CD14-positive monocyte (primary cell): ENCODE data around the gene PLOD3. TPM values are rescaled to one million over a fixed set of nuclear protein-coding genes. Genes with fewer than 3 reads are reported as not detected.
"Not testable (repeated sequence)": the region's sequence is repeated elsewhere in the genome, so short reads cannot be mapped to it uniquely, and the experiment has no call there.

Experiments
- DNase-seq, 3 donors: peaks; one replicate each; pipeline ENCODE4 v3.0.0-alpha.2; 2011 to 2022
- H2AFZ ChIP-seq: 2 replicates; pipeline ENCODE4 v1.6.0; 2012; ENCODE audit warnings: mild to moderate bottlenecking, low read depth, low read length, inconsistent platforms; ENCODE audit not compliant: insufficient read depth, poor library complexity, severe bottlenecking
- H3K27ac ChIP-seq, 2 donors: 1 replicate in 1 of 2; 2 replicates in 1 of 2; pipeline ENCODE4 v1.5.1; 2012 to 2013; ENCODE audit warnings: low read length in 2 of 2, control low read depth in 1 of 2, inconsistent platforms in 1 of 2, low read depth in 1 of 2, mild to moderate bottlenecking in 1 of 2
- H3K27me3 ChIP-seq, 2 donors: one replicate each; pipeline versions ENCODE4 v1.6.0 to v1.6.1; 2011 to 2013; ENCODE audit warnings: low read length in 2 of 2; ENCODE audit not compliant: control insufficient read depth in 2 of 2, insufficient read depth in 2 of 2
- H3K36me3 ChIP-seq, 2 donors: replicated peaks in 1 of 2; 1 replicate in 1 of 2; 2 replicates in 1 of 2; pipeline versions ENCODE4 v1.5.1 to v1.6.1; 2012 to 2013; ENCODE audit warnings: low read length in 2 of 2, control low read depth in 1 of 2, inconsistent platforms in 1 of 2, mild to moderate bottlenecking in 1 of 2; ENCODE audit not compliant: insufficient read depth in 2 of 2, control insufficient read depth in 1 of 2
- H3K4me1 ChIP-seq, 2 donors: 1 replicate in 1 of 2; 2 replicates in 1 of 2; pipeline versions ENCODE4 v1.5.1 to v1.6.1; 2012 to 2013; ENCODE audit warnings: low read length in 2 of 2, control low read depth in 1 of 2, inconsistent platforms in 1 of 2, mild to moderate bottlenecking in 1 of 2, moderate library complexity in 1 of 2; ENCODE audit not compliant: insufficient read depth in 2 of 2, control insufficient read depth in 1 of 2
- H3K4me2 ChIP-seq: replicated peaks from 2 replicates; pipeline ENCODE3; 2012; ENCODE audit warnings: low read length, moderate library complexity, mild to moderate bottlenecking; ENCODE audit not compliant: poor library complexity, severe bottlenecking; ENCODE audit errors: extremely low read depth
- H3K4me3 ChIP-seq, 3 experiments: fragments of 200-600 bp in 1 of 3; sonication (generic) in 1 of 3; replicated peaks in 1 of 3; 1 replicate in 2 of 3; 2 replicates in 1 of 3; pipeline ENCODE4 v1.5.1; 2011 to 2013; ENCODE audit warnings: low read length in 3 of 3, mild to moderate bottlenecking in 3 of 3, control low read depth in 2 of 3, low read depth in 2 of 3, inconsistent platforms in 1 of 3, moderate library complexity in 1 of 3
- H3K79me2 ChIP-seq: 2 replicates; pipeline ENCODE4 v1.6.0; 2012; ENCODE audit warnings: mild to moderate bottlenecking, control low read depth, inconsistent platforms, low read length, moderate library complexity; ENCODE audit not compliant: insufficient read depth
- H3K9ac ChIP-seq: 2 replicates; pipeline ENCODE4 v1.6.0; 2017; ENCODE audit warnings: low read length, mild to moderate bottlenecking; ENCODE audit not compliant: insufficient read depth, poor library complexity, severe bottlenecking
- H3K9me3 ChIP-seq, 2 donors: replicated peaks in 1 of 2; 1 replicate in 1 of 2; 2 replicates in 1 of 2; pipeline versions ENCODE4 v1.5.1 to v1.6.1; 2012 to 2013; ENCODE audit warnings: low read length in 2 of 2, control low read depth in 1 of 2; ENCODE audit not compliant: control insufficient read depth in 1 of 2, insufficient read depth in 1 of 2
- H4K20me1 ChIP-seq: 2 replicates; pipeline ENCODE4 v1.6.0; 2012; ENCODE audit warnings: mild to moderate bottlenecking, low read length, control low read depth, moderate library complexity; ENCODE audit not compliant: insufficient read depth
- H3K27ac Mint-ChIP-seq, 7 donors: one replicate each; pipeline ENCODE4 v1.8.0; 2020; ENCODE audit warnings: mild to moderate bottlenecking in 7 of 7, mixed read lengths in 7 of 7, moderate library complexity in 6 of 7, inconsistent platforms in 2 of 7
- H3K27me3 Mint-ChIP-seq, 3 donors: one replicate each; pipeline ENCODE4 v1.8.0; 2021 to 2022; ENCODE audit warnings: low read depth in 3 of 3, mild to moderate bottlenecking in 3 of 3, mixed read lengths in 3 of 3, moderate library complexity in 3 of 3, inconsistent platforms in 1 of 3
- H3K36me3 Mint-ChIP-seq, 2 donors: one replicate each; pipeline ENCODE4 v1.8.0; 2020; ENCODE audit warnings: mixed read lengths in 2 of 2, inconsistent platforms in 1 of 2, mild to moderate bottlenecking in 1 of 2
- H3K4me1 Mint-ChIP-seq: one replicate; pipeline ENCODE4 v1.8.0; 2020; ENCODE audit warnings: mild to moderate bottlenecking, mixed read lengths
- H3K4me3 Mint-ChIP-seq, 2 donors: one replicate each; pipeline ENCODE4 v1.8.0; 2020; ENCODE audit warnings: mild to moderate bottlenecking in 2 of 2, mixed read lengths in 2 of 2, moderate library complexity in 1 of 2
- H3K9me3 Mint-ChIP-seq, 7 donors: one replicate each; pipeline ENCODE4 v1.8.0; 2020 to 2022; ENCODE audit warnings: mixed read lengths in 7 of 7, mild to moderate bottlenecking in 6 of 7, moderate library complexity in 6 of 7, inconsistent platforms in 2 of 7
- CTCF ChIP-seq: fragments of 200-600 bp; IDR thresholded peaks from one replicate; pipeline ENCODE4 v1.8.0; 2022; ENCODE audit warnings: antibody characterized with exemption, mild to moderate bottlenecking
- whole genome bisulfite sequencing: methylation state at CpG from one replicate; pipeline ENCODE4 v1.1.5; 2013; ENCODE audit warnings: missing lambda C conversion rate; ENCODE audit not compliant: insufficient coverage; 5-methylcytosine and 5-hydroxymethylcytosine counted together
- intact Hi-C, 2 donors: fragments of 100-400 bp; cut with micrococcal nuclease; formaldehyde crosslinking; loops; one replicate each; pipeline versions ENCODE4 v1.15.0 to v1.15.1; 2023
- polyA plus RNA-seq, 3 donors: library from polyadenylated mRNA; depleted of rRNA in 1 of 3; unstranded in 2 of 3; stranded (reverse) in 1 of 3; fragments of 300-500 nt in 2 of 3; fragments of >200 nt in 1 of 3; fragmentation: Illumina TruSeq in 2 of 3; gene quantifications; 1 replicate in 2 of 3; 2 replicates in 1 of 3; pipeline ENCODE4 v1.2.3, GENCODE V29; 2012 to 2021

PLOD3 gene
- polyA plus RNA-seq, 3 donors: 26.9 to 70.1 (median 28.1) TPM

- WGBS: 81% methylated on average over 9 of the region's 19 CpGs
- H3K4me3 Mint-ChIP-seq: no peak overlapping the region
- intact Hi-C loops: no loop called here
Measured at GRCh38 chr7:101206665-101207042, 10.7 kb downstream of the PLOD3 start.

GRCh38 chr7:101205901-101206664 lies 11.3 kb downstream of the PLOD3 start:
- peak overlapping the region in 3 of 7 donors; percentile 37 to 69 (median 46) for H3K27ac Mint-ChIP-seq
- H3K4me3 Mint-ChIP-seq: no peak overlapping the region
- Histone ChIP-seq H2AFZ (no peak overlapping the region), H3K27ac (no peak overlapping the region), H3K4me3 (no peak overlapping the region), H3K36me3 (peaks cover 46 to 47% of the 10 kb centered on the region in 2 donors), H3K9ac (no peak overlapping the region), H4K20me1 (no peaks in the 10 kb centered on the region), H3K4me1 (peaks cover 30 to 36% of the 10 kb centered on the region in 2 donors), H3K27me3 (peaks cover 8 to 24% of the 10 kb centered on the region in 2 donors), H3K79me2 (no peaks in the 10 kb centered on the region), H3K4me2 (no peak overlapping the region), H3K9me3 (no peaks in the 10 kb centered on the region)
- TF ChIP-seq CTCF: no peak
- WGBS: 93% methylated on average over 23 of the region's 32 CpGs
- H3K9me3 Mint-ChIP-seq: peaks cover 0 to 6% (median 4%) of the 10 kb centered on the region in 7 donors
- peaks cover 25% of the 10 kb centered on the region for H3K4me1 Mint-ChIP-seq
- intact Hi-C loops: no loop called here
- DNase-seq: no peak
- H3K36me3 Mint-ChIP-seq: peaks cover 43 to 66% of the 10 kb centered on the region in 2 donors
- H3K27me3 Mint-ChIP-seq: peaks cover 24 to 26% (median 25%) of the 10 kb centered on the region in 3 donors

More at GRCh38 chr7:101206665-101207042, 10.7 kb downstream of the PLOD3 start:
- Histone ChIP-seq H3K27ac (no peak overlapping the region), H3K36me3 (peaks cover 52 to 53% of the 10 kb centered on the region in 2 donors), H3K4me1 (peaks cover 26 to 31% of the 10 kb centered on the region in 2 donors), H2AFZ (no peak overlapping the region), H3K4me3 (no peak overlapping the region), H3K4me2 (no peak overlapping the region), H3K27me3 (peaks cover 7 to 18% of the 10 kb centered on the region in 2 donors), H4K20me1 (no peaks in the 10 kb centered on the region), H3K79me2 (no peaks in the 10 kb centered on the region), H3K9me3 (no peaks in the 10 kb centered on the region), H3K9ac (no peak overlapping the region)
- DNase-seq: no peak
- Mint-ChIP-seq H3K36me3 (peaks cover 46 to 69% of the 10 kb centered on the region in 2 donors), H3K4me1 (peaks cover 20% of the 10 kb centered on the region), H3K9me3 (peaks cover 0 to 2% (median 0%) of the 10 kb centered on the region in 7 donors), H3K27me3 (peaks cover 19 to 20% (median 20%) of the 10 kb centered on the region in 3 donors), H3K27ac (no peak overlapping the region)
- TF ChIP-seq CTCF: no peak

GRCh38 chr7:101203740-101204738 lies 13.3 kb downstream of the PLOD3 start:
- H4K20me1 ChIP-seq, H3K79me2 ChIP-seq, intact Hi-C loops, H3K9me3 ChIP-seq, H3K4me2 ChIP-seq, H2AFZ ChIP-seq: not testable (repeated sequence)
- Histone ChIP-seq H3K4me1 (peaks cover 33 to 42% of the 10 kb centered on the region in 2 donors), H3K27me3 (peaks cover 10 to 40% of the 10 kb centered on the region in 2 donors), H3K4me3 (peak overlapping the region in 1 of 3 experiments; percentile 28), H3K36me3 (peaks cover 27% of the 10 kb centered on the region in 2 donors), H3K27ac (peak overlapping the region; percentile 35 to 61), H3K9ac (peak overlapping the region; percentile 8)
- peak; percentile 42 to 66 (median 63) for DNase-seq
- 62% methylated on average over 13 of the region's 22 CpGs for WGBS
- H3K27me3 Mint-ChIP-seq: peaks cover 41 to 45% (median 45%) of the 10 kb centered on the region in 3 donors
- peaks cover 30% of the 10 kb centered on the region for H3K4me1 Mint-ChIP-seq
- H3K4me3 Mint-ChIP-seq: peak overlapping the region in 1 of 2 donors; percentile 46
- peak overlapping the region in 6 of 7 donors; percentile 13 to 69 (median 57) for H3K27ac Mint-ChIP-seq
- H3K9me3 Mint-ChIP-seq: peaks cover 0 to 13% (median 7%) of the 10 kb centered on the region in 7 donors
- H3K36me3 Mint-ChIP-seq: peaks cover 28 to 45% of the 10 kb centered on the region in 2 donors
